HG02798 (cell line): ENCODE measurements around the gene EPC2.
"Not testable (repeated sequence)": the region's sequence is repeated elsewhere in the genome, so short reads cannot be mapped to it uniquely, and the experiment has no call there.

Experiments used
- ATAC-seq: cut with Tn5 transposase; IDR thresholded peaks from one replicate; pipeline ENCODE4 v1.9.1; 2021; ENCODE audit warnings: mild to moderate bottlenecking; ENCODE audit not compliant: unreplicated experiment, poor library complexity

Gene EPC2

DNA sequence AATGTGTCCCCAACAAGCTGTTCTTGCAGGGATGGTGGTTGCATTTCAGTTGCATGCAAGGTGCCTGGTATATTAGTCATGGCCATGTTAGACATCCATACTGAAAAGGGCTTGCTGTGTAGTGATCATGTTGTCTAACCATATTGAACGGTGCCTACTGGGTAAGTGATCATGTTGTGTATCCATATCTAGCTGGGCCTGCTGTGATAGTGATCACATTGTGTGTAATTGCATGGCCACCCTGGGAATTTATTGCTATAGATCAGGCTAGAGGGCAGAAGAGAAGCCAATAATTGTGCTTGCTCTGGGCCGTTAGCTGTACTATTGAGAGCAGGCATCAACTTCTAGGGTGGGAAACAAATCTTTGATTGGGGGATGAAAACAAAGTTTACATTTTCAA lies 9.8 kb upstream of the EPC2 start:
- no peak for ATAC-seq

DNA sequence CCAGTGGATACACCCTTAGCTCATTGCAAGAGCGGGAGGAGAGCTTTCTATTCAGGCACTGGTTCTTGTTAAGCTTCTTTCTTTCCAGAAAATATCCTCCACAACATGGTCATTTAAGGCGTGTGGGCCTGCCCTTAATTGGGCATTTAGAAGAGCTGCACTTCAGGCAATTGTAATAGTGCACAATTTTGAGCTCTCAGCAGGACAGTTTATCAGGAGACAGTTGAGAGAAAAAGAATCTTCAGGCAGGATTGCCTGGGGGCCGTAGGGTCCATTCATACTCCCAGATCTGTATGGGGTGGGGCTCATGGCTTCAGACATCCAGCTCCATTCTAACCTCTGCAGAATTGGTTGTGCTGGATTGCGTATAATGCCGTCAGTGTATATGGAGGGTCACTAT lies 6.0 kb upstream of the EPC2 start:
- ATAC-seq: no peak

DNA sequence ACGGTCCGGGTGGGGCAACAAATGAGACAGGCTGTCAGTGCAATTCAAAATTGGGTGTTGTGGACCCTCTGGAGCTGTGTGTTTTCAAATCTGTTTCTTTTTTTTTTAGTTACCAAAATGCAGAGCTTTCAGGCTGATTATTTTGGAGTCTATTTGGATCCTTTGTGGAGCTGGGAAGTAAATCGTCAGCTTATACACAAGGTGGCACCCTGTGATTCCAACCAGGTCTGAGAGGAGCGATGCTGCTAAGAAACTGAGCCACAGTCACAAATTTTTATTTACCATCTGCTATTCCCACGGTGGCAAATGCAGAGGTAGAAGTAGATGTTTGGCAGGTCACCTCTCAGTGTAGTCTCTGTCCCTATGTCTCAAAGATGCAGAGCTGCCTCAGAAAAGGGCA lies 3.8 kb upstream of the EPC2 start:
- no peak for ATAC-seq

DNA sequence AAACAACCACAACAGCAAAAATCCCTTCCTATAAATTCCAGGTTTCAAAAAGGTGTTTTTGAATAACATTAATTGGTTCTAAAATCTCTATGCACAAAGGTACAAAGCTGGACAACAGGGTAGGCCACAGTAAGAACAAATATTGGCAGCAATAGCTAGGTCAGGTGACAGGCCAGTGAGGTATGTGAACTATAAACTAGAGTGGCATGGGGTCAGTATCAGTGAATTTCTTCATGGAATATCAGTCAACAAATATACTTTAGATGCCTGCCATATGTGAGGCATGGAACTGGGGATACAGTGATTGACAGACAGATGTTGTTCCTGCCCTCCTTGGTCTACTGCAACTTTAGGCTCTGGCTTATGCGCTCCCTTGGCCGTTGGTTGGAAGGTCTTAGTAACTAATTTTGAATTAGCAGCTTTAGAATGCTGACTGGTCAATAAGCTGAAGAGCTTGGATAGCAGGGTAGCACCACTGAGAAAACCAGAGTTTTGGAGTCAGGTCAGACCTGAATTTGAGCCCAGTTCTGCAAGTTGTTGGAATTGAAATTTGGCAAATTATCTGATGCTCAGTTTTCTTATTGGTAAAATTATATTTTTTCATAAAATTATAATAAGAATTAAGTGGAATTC lies 2.3 kb upstream of the EPC2 start:
- no peak for ATAC-seq

DNA sequence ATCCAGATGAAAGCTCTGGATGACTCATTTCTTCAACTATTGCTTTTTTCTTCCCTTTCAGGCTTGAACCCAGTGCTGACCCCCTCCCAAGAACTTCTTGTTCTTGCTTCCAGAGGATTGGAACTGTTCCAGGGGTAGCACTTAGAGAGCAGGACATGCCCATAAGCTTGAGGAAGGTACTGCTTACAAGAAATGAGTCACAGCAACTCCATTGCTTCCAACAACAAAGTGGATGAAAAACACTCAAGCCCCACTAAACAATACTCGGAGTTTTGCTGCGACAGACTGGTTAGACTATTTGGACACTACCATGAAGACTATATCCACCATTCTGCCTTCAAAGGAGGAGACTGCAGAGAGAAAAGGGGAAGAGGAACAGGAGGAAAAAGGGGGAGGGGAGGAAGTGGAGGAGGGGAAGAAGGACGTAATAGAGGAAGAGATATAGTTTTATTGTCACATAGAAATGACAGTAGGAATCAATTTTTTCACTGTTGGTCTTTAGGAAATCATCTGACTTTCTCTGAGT lies 1.6 kb upstream of the EPC2 start:
- ATAC-seq: no peak

DNA sequence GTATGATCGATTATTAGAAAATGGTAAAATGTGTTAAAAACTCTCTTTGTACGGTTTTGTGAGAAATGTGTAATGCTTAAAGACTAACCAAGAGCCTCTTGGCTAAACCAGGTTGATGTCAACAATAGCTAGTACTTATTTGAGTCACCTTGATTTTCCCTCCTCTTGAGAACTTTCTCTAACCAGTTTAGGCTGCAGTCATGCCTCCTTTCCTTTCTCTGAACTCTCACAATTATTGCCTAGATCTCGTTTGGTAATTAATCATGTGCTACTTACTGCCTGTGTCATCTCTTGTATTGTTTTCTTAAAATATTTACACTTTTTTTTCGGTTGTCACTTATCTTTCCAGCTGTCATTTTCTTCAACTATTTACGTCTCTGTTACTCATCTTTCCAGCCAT lies 1.1 kb upstream of the EPC2 start:
- no peak for ATAC-seq

DNA sequence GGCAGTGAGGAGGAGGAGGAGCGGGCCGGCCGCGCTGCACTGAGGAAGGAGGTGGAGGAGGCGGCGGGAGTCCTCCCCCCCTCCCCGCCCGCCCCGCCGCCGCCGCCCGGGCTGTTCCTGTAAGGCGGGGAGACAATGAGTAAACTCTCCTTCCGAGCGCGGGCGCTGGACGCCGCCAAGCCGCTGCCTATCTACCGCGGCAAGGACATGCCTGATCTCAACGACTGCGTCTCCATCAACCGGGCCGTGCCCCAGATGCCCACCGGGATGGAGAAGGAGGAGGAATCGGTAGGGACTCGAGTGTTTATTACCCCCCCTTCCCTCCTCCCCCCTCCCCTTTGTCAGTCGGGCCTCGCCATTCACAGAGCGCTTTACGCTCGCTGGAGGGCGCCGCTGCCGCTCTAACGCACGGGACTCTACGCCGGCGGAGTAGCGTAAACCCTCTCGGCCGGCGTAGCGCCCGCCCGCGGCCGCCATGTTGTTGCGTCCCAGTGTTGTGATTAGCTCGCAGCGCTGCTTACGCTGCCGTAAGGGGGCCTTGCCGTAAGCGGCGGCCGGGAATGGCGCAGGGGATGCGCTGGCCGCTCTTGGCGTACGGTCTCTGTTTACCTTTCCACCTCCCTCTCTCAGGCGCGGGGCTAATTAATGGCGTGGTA lies 460 bp downstream of the EPC2 start:
- peak; percentile 59 for ATAC-seq

DNA sequence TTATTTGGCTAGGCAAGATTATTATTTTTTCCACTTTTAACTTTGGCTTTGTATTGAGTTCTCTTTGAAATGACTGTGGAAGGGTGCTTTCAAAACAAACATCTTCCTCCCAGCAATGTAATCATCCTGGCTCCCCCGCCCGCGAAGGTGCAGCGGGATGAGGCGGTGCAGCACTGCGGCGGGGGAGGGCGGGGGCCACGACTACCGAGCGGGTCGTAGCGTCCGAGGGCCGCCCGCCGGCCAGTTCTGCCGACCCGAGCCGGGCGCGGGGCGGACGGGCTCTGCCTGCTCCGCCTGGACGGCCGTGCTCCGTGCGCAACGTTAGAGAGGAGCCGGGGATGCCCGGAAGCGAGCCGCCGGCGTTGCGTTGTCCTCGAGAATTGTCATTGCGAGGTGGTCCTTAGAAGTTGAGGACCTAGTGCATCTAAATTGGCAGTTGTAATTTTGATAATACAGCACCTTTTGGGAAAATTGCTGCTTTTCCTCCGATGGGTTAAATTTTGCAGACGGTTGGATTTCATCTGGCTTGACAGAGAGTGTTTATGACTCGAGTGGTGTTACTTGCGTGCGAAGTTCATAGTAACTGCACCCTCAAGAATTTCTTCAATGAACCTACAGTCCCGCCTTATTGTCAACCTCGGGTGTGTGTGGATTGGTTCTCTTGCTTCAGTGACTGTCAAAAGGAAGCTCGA lies 1.1 kb downstream of the EPC2 start:
- peak; percentile 38 for ATAC-seq

DNA sequence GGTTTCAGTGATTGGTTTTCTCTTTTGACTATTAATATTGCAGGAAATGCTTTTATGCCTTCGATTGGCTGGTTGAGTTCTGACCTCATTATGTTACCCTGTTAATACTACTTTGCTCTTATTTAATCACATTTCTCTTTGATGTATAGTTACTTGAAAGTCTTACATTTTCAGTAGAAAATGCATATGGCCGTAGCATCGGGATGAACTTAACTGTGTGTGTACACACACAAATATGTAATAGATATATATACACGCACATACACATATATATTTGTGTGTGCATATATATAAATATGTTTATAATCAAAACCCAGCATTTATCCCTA lies 1.6 kb downstream of the EPC2 start:
- ATAC-seq: no peak

DNA sequence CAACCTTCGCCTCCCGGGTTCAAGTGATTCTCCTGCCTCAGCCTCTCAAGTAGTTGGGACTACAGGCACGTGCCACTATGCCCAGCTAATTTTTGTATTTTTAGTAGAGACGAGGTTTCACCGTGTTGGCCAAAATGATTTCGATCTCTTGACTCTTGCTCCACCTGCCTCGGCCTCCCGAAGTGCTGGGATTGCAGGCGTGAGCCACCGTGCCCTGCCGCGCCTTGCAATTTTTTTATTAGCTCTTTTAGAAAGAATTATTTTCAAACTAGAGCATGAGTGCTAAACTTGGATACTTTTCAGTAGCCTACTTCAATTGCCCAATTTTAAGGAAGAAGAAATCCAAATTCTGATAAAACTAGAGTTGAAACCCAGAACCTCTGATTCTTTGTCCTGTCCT lies 3.2 kb downstream of the EPC2 start:
- not testable (repeated sequence) for ATAC-seq

DNA sequence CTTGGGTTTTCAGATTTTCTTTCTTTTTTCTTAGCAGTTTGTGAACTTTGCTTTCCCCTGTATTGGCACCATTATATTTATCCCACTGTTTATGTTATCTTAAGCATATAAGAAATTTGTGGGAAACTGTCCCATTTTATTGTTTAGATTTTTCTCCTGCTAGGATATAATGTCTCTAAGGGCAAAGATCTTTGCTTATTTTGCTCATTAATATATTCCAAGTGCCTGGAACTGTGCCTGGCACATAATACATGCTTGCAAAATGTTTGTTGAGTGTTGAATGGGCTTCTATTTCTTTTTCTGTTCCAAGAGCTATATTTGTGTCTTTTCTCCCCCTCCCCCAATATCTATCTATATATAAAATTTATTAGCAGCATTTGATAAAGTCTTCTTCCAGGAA lies 5.4 kb downstream of the EPC2 start:
- ATAC-seq: no peak

DNA sequence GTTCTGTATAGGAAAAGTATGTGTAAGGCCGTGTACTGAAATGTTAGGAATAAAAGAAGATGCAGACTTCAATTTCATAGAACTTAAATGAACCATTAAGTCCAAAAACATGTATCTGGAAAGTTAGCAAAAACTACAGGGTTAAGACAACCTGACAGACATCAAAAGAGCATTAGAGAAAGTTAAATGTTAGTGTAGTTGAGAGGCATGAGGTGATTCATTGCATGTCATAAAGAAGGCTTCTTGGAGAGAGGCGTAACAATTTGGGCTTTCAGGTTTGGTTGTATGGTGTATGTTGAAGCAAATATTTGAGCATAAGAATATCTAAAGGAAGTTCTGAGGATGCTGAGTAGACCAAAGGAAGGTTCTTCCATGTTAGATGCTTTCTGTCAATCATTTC lies 6.3 kb downstream of the EPC2 start:
- no peak for ATAC-seq

DNA sequence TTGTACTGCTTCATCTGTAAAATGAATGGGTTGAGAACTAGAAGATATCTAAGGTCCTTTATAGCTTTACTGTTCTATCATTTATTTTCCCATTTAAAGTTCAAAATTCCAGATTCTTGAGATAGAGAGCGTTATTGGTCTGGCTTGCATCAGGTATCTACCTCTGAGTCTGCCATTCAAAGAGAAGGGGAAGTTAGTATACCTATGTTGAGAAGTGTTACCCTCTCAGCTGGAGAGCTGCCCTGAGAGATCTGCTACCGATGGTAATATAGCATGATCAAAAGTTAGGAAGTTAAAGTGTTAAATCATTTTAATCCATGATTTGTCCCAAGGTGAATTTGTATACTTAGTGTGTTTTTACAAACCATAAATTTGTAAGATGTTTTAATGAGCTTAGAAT lies 7.4 kb downstream of the EPC2 start:
- ATAC-seq: no peak

DNA sequence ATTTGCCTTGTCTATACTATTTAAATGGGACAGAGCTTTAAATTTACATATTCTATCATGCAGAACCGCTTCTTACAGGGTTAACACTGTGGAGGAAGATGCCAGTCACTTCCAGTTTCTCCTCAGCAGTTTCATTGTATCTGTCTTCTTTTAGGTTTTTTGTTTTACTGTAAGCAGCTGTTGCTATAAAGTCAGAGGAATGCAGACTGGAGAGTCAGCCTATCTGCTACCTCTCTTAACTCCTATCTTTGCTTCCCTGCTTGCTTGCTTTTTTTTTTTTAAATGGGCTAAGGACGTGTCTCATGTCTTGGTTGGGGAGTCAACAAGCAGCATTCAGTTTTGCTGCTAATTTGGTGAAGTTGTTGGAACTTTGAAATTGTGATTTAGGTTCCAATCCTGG lies 8.9 kb downstream of the EPC2 start:
- ATAC-seq: peak; percentile 89

DNA sequence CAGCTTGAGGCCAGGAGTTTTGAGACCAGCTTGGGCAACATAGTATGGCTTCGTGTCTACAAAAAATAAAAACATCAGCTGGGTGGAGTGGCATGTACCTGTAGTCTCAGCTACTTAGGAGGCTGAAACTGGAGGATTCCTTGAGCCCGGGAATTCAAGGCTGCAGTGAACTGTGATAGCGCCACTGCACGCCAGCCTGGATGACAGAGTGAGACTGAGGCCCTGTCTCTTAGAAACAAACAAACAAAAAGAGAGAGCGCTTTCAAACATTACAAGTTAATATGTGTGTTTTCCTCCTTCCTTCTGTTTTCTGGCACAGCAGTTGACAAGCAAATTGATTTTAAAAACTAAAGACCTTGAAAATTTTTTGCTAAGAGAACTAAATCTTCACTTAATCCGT lies 9.9 kb downstream of the EPC2 start:
- ATAC-seq: no peak

DNA sequence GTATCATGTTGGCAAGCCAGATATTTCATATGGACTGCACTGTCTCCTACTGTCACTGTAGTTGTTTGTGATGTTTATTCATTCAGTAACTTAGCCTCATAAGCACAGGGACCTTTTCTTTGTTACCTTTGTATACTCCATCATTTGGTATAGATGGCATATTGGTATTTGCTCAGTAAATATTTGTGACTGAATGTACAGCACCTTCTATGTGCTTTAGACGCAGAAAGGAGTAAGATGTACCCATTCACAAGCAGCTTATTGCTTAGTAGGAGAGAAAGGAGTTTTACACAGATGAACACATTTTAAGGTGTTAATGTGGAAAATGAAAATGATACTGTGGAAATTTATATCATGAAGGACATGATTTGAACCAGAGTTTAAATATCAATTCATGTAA lies 12.0 kb downstream of the EPC2 start:
- ATAC-seq: no peak

DNA sequence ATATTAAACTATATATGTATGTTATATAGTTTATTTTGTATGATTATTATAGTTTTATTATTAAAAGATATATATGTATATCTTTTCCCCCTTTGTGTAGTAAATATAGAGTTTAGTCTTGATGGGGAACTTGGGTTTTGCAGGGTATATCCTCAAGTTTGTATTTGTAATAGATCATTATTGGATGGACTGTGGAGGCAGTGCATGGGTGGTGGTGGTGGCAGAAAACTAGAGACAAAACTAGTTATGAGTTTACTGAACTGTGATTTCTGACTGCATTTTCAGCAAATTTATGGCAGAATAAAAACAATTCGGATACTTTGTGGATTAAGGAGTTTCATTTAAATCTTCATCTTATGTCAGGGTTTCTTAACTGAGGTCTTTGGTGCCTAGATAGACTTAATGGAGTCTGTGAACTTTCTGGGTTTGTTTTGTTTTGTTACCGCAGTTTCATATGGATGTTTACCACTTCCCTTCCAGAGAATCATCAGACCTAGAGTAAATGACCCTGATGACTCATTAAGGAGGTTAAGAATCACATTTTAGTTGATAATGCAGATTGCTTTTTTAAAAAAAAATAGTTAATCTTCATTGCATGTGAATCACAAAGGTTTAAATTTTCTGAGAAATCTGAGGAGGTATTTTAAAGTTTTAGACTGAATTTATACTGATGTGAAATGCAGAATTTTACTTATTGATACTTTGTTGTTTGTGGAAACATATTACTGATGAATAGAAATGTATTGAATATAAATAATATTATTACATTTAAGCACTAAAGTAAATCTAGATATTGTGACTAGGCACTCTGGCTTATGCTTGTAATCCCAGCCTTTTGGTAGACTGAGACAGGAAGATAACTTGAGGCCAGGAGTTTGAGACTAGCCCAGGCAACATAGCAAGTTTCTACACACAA lies 14.5 kb downstream of the EPC2 start:
- ATAC-seq: peak; percentile 88

DNA sequence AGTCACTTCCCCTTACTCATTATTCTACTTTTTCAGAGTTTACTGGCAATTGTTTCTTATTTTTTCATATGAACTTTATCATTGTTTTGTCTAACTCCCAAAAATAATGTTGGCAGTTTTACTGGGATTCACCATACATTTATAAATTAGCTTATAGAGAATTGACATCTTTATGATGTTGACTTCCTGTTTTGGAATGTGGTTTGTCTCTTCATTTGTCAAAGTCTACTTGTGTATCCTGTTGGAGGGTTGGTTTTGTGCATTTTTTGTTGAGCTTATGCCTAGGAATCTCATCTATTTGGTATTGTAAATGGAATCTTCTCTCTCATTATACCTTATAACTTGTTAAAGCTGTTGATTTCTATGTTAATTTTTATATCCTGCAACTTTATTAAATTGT lies 16.4 kb downstream of the EPC2 start:
- no peak for ATAC-seq

DNA sequence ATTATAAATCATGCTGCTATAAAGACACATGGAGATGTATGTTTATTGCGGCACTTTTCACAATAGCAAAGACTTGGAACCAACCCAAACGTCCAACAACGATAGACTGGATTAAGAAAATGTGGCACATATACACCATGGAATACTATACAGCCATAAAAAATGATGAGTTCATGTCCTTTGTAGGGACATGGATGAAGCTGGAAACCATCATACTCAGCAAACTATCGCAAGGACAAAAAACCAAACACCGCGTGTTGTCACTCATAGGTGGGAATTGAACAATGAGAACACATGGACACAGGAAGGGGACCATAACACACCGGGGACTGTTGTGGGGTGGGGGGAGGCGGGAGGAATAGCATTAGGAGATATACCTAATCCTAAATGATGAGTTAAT lies 17.8 kb downstream of the EPC2 start:
- ATAC-seq: not testable (repeated sequence)

DNA sequence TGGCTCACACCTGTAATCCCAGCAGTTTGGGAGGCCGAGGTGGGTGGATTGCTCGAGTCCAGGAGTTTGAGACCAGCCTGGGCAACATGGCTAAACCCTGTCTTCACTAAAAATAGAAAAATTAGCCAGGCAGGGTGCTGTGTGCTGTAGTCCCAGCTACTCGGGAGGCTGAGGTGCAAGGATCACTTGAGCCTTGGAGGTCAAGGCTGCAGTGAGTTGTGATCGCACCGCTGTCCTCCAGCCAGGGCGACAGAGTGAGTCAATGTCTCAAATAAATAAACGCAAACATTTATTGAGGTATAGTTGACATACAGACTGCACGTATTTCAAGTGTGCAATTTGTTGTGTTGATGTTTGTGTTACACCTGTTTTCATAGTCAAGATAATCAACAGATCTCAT lies 19.7 kb downstream of the EPC2 start:
- no peak for ATAC-seq

DNA sequence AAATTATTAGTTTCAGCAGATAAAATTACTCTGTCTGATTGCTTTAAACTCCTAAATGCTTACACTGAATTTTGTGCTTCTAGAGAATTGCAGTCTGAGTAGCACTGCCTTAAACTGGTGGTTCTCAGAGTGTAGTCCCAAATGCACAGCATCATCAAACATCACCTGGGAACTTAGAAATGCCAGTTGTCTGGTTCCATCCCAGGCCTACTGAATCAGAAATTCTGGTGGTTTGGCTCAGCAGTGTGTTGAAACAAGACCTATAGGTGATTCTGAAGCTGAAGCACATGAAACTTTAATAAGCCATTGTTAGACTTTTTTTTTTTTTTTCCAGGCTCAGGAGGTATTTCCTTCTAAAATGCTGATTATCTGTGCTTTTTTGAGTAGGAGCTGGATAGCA lies 22.0 kb downstream of the EPC2 start:
- no peak for ATAC-seq
